Heart left ventricle (tissue), 16 donors: ENCODE data around the gene ATOSB. TPM values are rescaled to one million over a fixed set of nuclear protein-coding genes. Genes with fewer than 3 reads are reported as not detected.

Experiments
- ATAC-seq, 4 donors: fragments of 200-7000 bp; cut with Tn5 transposase; one replicate each; pipeline ENCODE4 v1.9.1; 2020 to 2022; ENCODE audit warnings: moderate library complexity in 4 of 4, mild to moderate bottlenecking in 3 of 4, moderate number of reproducible peaks in 1 of 4
- DNase-seq, 5 donors: peaks; one replicate each; pipeline ENCODE4 v3.0.0-alpha.2; 2020
- H3K27ac ChIP-seq, 12 donors: fragments of 200-600 bp; sonication (generic) in 4 of 12; one replicate each; pipeline versions ENCODE4 v1.5.0 to v1.8.0; 2016 to 2022; ENCODE audit warnings: mild to moderate bottlenecking in 2 of 12
- H3K27me3 ChIP-seq, 9 donors: fragments of 200-600 bp; sonication (generic) in 2 of 9; one replicate each; pipeline versions ENCODE4 v1.5.1 to v1.8.0; 2016 to 2022; ENCODE audit warnings: mild to moderate bottlenecking in 3 of 9
- H3K36me3 ChIP-seq, 9 donors: fragments of 200-600 bp; sonication (generic) in 2 of 9; one replicate each; pipeline versions ENCODE4 v1.5.0 to v1.8.0; 2018 to 2022; ENCODE audit warnings: mild to moderate bottlenecking in 2 of 9
- H3K4me1 ChIP-seq, 12 donors: fragments of 200-600 bp; sonication (generic) in 4 of 12; one replicate each; pipeline versions ENCODE4 v1.5.0 to v1.8.0; 2016 to 2022; ENCODE audit warnings: mild to moderate bottlenecking in 3 of 12
- H3K4me3 ChIP-seq, 12 donors: fragments of 200-600 bp; sonication (generic) in 4 of 12; one replicate each; pipeline versions ENCODE4 v1.5.0 to v1.8.0; 2017 to 2022; ENCODE audit warnings: mild to moderate bottlenecking in 9 of 12, moderate library complexity in 4 of 12
- H3K9me3 ChIP-seq, 12 donors: fragments of 200-600 bp; sonication (generic) in 4 of 12; one replicate each; pipeline versions ENCODE4 v1.5.0 to v1.8.0; 2016 to 2022; ENCODE audit warnings: mild to moderate bottlenecking in 1 of 12
- CTCF ChIP-seq, 12 donors: fragments of 200-600 bp; sonication (generic) in 4 of 12; IDR thresholded peaks; one replicate each; pipeline versions ENCODE4 v1.5.0 to v1.8.0; 2018 to 2022; ENCODE audit warnings: antibody characterized with exemption in 12 of 12, mild to moderate bottlenecking in 5 of 12
- POLR2A ChIP-seq, 2 donors: fragments of 450-650 bp; IDR thresholded peaks; one replicate each; pipeline ENCODE4 v1.6.1; 2017; ENCODE audit warnings: antibody characterized with exemption in 2 of 2, mild to moderate bottlenecking in 2 of 2, moderate library complexity in 2 of 2
- WGBS, 4 donors: extraction: QIAGEN DNeasy Blood & Tissue Kit in 2 of 4; methylation state at CpG; one replicate each; pipeline versions ENCODE4 v1.1.5 to v1.1.7; 2013 to 2018; 5-methylcytosine and 5-hydroxymethylcytosine counted together
- intact Hi-C, 10 donors: fragments of 100-400 bp; cut with DNase I; formaldehyde crosslinking; loops; one replicate each; pipeline versions ENCODE4 v1.11.1 to v1.14.2; 2022
- polyA plus RNA-seq, 2 donors: library from polyadenylated mRNA; stranded (reverse); fragments of 200-250 nt; gene quantifications; one replicate each; pipeline ENCODE4 v1.2.3, GENCODE V29; 2013
- total RNA-seq, 9 donors: library from RNA; depleted of rRNA in 2 of 9; stranded (reverse); fragments of >200 nt in 2 of 9; fragmentation: NEBNext Ultra II Directional in 3 of 9; extraction: Animal tissue kit (Norgen Biotek cat#: 25700) in 3 of 9; gene quantifications; one replicate each; pipeline versions ENCODE4 v1.1.0 to v1.2.4, GENCODE V29; 2016 to 2023
- donor health status: ischemic (EF 13 %, LVEDD 7.1; RV severe dilation, severe dysfunction).
- donor health status: healthy with polysubstance abuse.
- donor health status: DM: no; HTN: yes; CAD: no.
- donor health status: DM: no; HTN: no; CAD: no.
- donor health status: ischemic (EF 25% LVEDD 6.9; RV normal size, moderate dysfunction).
- donor health status: ischemic (EF 25% LVEDD 5.7; RV mildly dilated, moderate dysfunction).
- donor health status: healthy.
- donor health status: DM: yes; HTN: yes; CAD: no.
- donor health status: ischemic (EF 35%, LVEDD 5.7; RV mildly dilated, moderate dysfunction).
- donor health status: nonischemic (EF 11% LVEDD 7.7; RV severe dilation, severe dysfunction).
- donor health status: DM: yes; HTN: yes; CAD: no.
- donor health status: PGD.
- donor health status: ischemic (EF 29% LVEDD 5.4; RV normal size, mild dysfunction).
- donor health status: nonischemic (EF 23%, LVEDD 6.1; RV moderate dilation, normal function).

ATOSB gene
- total and polyA plus RNA-seq, 11 donors = 15.9 to 43.3 (median 19.5) TPM

- peak within 1 kb of the TSS; percentile 42 to 94 (median 73) for H3K4me3 ChIP-seq
- intact Hi-C loops = loop anchor here in 2 of 10 donors (1.0 to 10.0 kb wide), 2 partner anchors 17 to 415 kb away; partner anchors contain the start of genes CCL27 (in 1 of the 2) and PIGO (in 1 of the 2)
- no peaks in the 10 kb centered on the region for H3K9me3 ChIP-seq
- H3K36me3 ChIP-seq = peaks cover 0 to 25% (median 2%) of the 10 kb centered on the region in 9 donors
- H3K4me1 ChIP-seq = peaks cover 2 to 24% (median 13%) of the 10 kb centered on the region in 12 donors
- H3K27me3 ChIP-seq = no peaks in the 10 kb centered on the region
- H3K27ac ChIP-seq = peak within 1 kb of the TSS in 11 of 12 donors; percentile 55 to 85 (median 76)
- WGBS, 4 donors = 0 to 1% (median 1%) methylated on average over 40 to 67 of the region's 67 CpGs
- DNase-seq (peak; percentile 91 to 94 (median 94)), ATAC-seq (peak; percentile 92 to 98 (median 98))
- TF ChIP-seq CTCF (IDR thresholded peaks at IDR 0.05) (peak in 1 of 12 donors; percentile 25), POLR2A (IDR thresholded peaks at IDR 0.05) (peak in 1 of 2 donors; percentile 61)
Observed at GRCh38 chr9:35079426-35080341, 36.0 kb downstream of the ATOSB start, which contains the start of gene FANCG. Gene FANCG, minus strand, starts transcription at chr9:35079942. Its CDS starts 418 bp downstream, at chr9:35079524.

- Histone ChIP-seq H3K9me3 (no peaks in the 10 kb centered on the region), H3K27me3 (no peaks in the 10 kb centered on the region), H3K36me3 (peaks cover 0 to 29% (median 2%) of the 10 kb centered on the region in 9 donors), H3K27ac (peak overlapping the region in 11 of 12 donors; percentile 55 to 85 (median 76)), H3K4me3 (peak overlapping the region; percentile 42 to 94 (median 73)), H3K4me1 (peaks cover 2 to 24% (median 13%) of the 10 kb centered on the region in 12 donors)
- WGBS, 4 donors = 7 to 12% (median 8%) methylated on average over 9 to 10 of the region's 10 CpGs
- DNase-seq (no peak), ATAC-seq (no peak)
- TF ChIP-seq POLR2A (IDR thresholded peaks at IDR 0.05) = no peak
- no peak for TF ChIP-seq CTCF (IDR thresholded peaks at IDR 0.05)
- intact Hi-C loops = loop anchor here in 1 of 10 donors (10.0 kb wide), 1 partner anchor 414 kb away; the partner anchor contains the start of gene CCL27
Observed at GRCh38 chr9:35079041-35079425, 36.6 kb downstream of the ATOSB start.

GRCh38 chr9:35078066-35078465 lies 37.6 kb downstream of the ATOSB start:
- no peak for DNase-seq
- intact Hi-C loops = loop anchor here in 1 of 10 donors (10.0 kb wide), 1 partner anchor 413 kb away; the partner anchor contains the start of gene CCL27
- Histone ChIP-seq H3K36me3 (peaks cover 0 to 29% (median 2%) of the 10 kb centered on the region in 9 donors), H3K27ac (no peak overlapping the region), H3K9me3 (no peaks in the 10 kb centered on the region), H3K4me3 (no peak overlapping the region), H3K27me3 (no peaks in the 10 kb centered on the region), H3K4me1 (peaks cover 2 to 26% (median 14%) of the 10 kb centered on the region in 12 donors)
- WGBS, 4 donors = 65 to 93% (median 67%) methylated on average over 4 of the region's 4 CpGs
- no peak for ATAC-seq
- TF ChIP-seq POLR2A (IDR thresholded peaks at IDR 0.05) (no peak), CTCF (IDR thresholded peaks at IDR 0.05) (no peak)

GRCh38 chr9:35076848-35077247 lies 38.8 kb downstream of the ATOSB start:
- Histone ChIP-seq H3K4me1 (peaks cover 2 to 29% (median 15%) of the 10 kb centered on the region in 12 donors), H3K4me3 (no peak overlapping the region), H3K36me3 (peaks cover 0 to 29% (median 2%) of the 10 kb centered on the region in 9 donors), H3K27ac (no peak overlapping the region), H3K27me3 (no peaks in the 10 kb centered on the region), H3K9me3 (no peaks in the 10 kb centered on the region)
- WGBS, 4 donors = 90 to 97% (median 93%) methylated on average over 4 of the region's 4 CpGs
- intact Hi-C loops = loop anchor here in 1 of 10 donors (10.0 kb wide), 1 partner anchor 412 kb away; the partner anchor contains the start of gene CCL27
- DNase-seq (no peak), ATAC-seq (no peak)
- TF ChIP-seq CTCF (IDR thresholded peaks at IDR 0.05) (no peak), POLR2A (IDR thresholded peaks at IDR 0.05) (no peak)
